Nasal cavity respiratory epithelium epithelial cell of viscerocranial mucosa (primary cell): ENCODE measurements around the gene LINGO4. TPM values are rescaled to one million over a fixed set of nuclear protein-coding genes. Genes with fewer than 3 reads are reported as not detected.

ENCODE experiments used
- total RNA-seq: library from RNA; depleted of rRNA; stranded (reverse); fragments of >200 nt; gene quantifications from 2 replicates; pipeline ENCODE4 v1.2.3, GENCODE V29; 2014

Gene LINGO4
- not detected in 2 replicates for total RNA-seq

GRCh38 chr1:151805066-151805820, at the start of gene LINGO4:
TSS of gene LINGO4 (minus strand) at chr1:151805419. CDS start at chr1:151802704, 2,715 bp downstream.

GRCh38 chr1:151853411-151853943, 48.3 kb upstream of the LINGO4 start, which contains the start of gene THEM5:
TSS of gene THEM5 (minus strand) at chr1:151853712. CDS start at chr1:151853565, 147 bp downstream.

GRCh38 chr1:151839457-151840403, 34.5 kb upstream of the LINGO4 start, which contains the start of gene C2CD4D:
TSS of gene C2CD4D (minus strand) at chr1:151839820. CDS start at chr1:151838989, 831 bp downstream.

GRCh38 chr1:151831605-151832004, 26.4 kb upstream of the LINGO4 start, which contains the start of gene RORC:
TSS of gene RORC (minus strand) at chr1:151831802. CDS start at chr1:151831764, 38 bp downstream.

GRCh38 chr1:151790071-151790939, 14.9 kb downstream of the LINGO4 start, which contains the start of gene TDRKH:
TSS of gene TDRKH (minus strand) at chr1:151790500. CDS start at chr1:151783022, 7,478 bp downstream.

GRCh38 chr1:151762941-151763921, 42.0 kb downstream of the LINGO4 start, which contains the start of gene MRPL9:
TSS of gene MRPL9 (minus strand) at chr1:151763496. CDS start at chr1:151763479, 17 bp downstream.

Other genes with a start within 250 kb of the LINGO4 start
- 28.7 and 56.9 TPM in 2 replicates for gene SNX27, start 193.4 kb downstream of the LINGO4 start, total RNA-seq
- not detected in 2 replicates for gene CELF3, start 88.6 kb downstream of the LINGO4 start, total RNA-seq
- not detected in 2 replicates for gene RIIAD1, start 83.9 kb downstream of the LINGO4 start, total RNA-seq
- 60.2 and 103 TPM in 2 replicates for gene MRPL9, start 41.9 kb downstream of the LINGO4 start, total RNA-seq
- gene TDRKH, start 14.9 kb downstream of the LINGO4 start, total RNA-seq = 7.9 and 9.2 TPM in 2 replicates
- 0.34 and 1.4 TPM in 2 replicates for gene RORC, start 26.4 kb upstream of the LINGO4 start, total RNA-seq
- gene C2CD4D, start 34.4 kb upstream of the LINGO4 start, total RNA-seq = 0.07 TPM in 1 of 2 replicates, not detected in the other
- not detected in 2 replicates for gene THEM5, start 48.3 kb upstream of the LINGO4 start, total RNA-seq
- gene THEM4, start 104.1 kb upstream of the LINGO4 start, total RNA-seq = 9.9 and 11.7 TPM in 2 replicates
- 115 and 248 TPM in 2 replicates for gene S100A10, start 188.4 kb upstream of the LINGO4 start, total RNA-seq
- 137 and 269 TPM in 2 replicates for gene S100A11, start 231.6 kb upstream of the LINGO4 start, total RNA-seq